Breast epithelium (tissue), 3 donors: ENCODE data around the gene PDHX.

ENCODE experiments used
- CTCF ChIP-seq, 3 donors: fragments of 450-650 bp; IDR thresholded peaks; one replicate each; pipeline ENCODE4 v1.5.1; 2016 to 2017; ENCODE audit warnings: antibody characterized with exemption in 3 of 3, mild to moderate bottlenecking in 3 of 3, moderate library complexity in 3 of 3
- POLR2A ChIP-seq: fragments of 450-650 bp; IDR thresholded peaks from one replicate; pipeline ENCODE4 v1.6.1; 2016; ENCODE audit warnings: antibody characterized with exemption, mild to moderate bottlenecking, moderate library complexity
- POLR2AphosphoS5 ChIP-seq, 3 donors: sonication (generic); formaldehyde crosslinking; IDR thresholded peaks; one replicate each; pipeline ENCODE4 v1.6.1; 2017; ENCODE audit warnings: antibody characterized with exemption in 3 of 3

DNA sequence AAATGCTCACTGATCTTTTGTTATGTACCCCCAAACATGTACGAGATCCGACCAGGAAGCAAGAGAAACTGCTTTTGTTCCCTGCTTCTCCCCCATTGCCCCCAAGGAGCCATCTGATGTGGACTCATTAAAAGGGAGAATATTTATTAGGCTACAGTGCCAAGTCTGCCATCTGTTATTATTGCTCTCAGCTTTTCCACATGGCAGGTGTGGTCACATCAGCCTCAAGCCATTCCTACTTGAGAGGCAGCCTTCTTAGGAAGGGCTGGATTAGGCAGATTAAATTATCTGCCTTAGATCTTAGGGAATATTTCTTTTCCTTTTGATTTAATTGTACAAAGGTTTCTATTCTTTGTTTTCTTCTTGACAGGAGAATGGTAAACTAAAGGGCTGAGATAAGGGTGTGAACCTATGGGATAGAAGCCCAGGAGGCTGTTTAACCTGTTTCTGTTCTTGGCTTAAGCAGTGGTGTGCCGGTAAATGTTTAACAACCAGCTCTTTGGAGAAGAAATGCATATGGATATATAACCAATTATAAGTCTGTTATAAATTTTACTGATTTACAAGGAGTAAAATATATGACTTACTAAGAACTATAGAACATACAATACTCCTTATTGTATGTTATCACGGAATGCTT lies 88.8 kb downstream of the PDHX start:
- no peak for TF ChIP-seq POLR2A
- no peak for TF ChIP-seq CTCF (IDR thresholded peaks at IDR 0.05)
- TF ChIP-seq POLR2AphosphoS5 (IDR thresholded peaks at IDR 0.05): no peak
